HG02571 (cell line): Measurements from ENCODE around the gene PLSCR4.

Experiments
- ATAC-seq: cut with Tn5 transposase; IDR thresholded peaks from one replicate; pipeline ENCODE4 v1.9.1; 2021; ENCODE audit warnings: mild to moderate bottlenecking, moderate library complexity; ENCODE audit not compliant: unreplicated experiment

PLSCR4 gene

GRCh38 chr3:146163584-146163983 is 87.3 kb downstream of the PLSCR4 start:
- no peak for ATAC-seq

GRCh38 chr3:146162561-146162960 is 88.3 kb downstream of the PLSCR4 start:
- no peak for ATAC-seq

GRCh38 chr3:146161663-146162002 is 89.3 kb downstream of the PLSCR4 start:
- ATAC-seq: no peak

GRCh38 chr3:146160964-146161662 is 89.8 kb downstream of the PLSCR4 start, which contains the start of gene PLOD2:
Gene PLOD2, minus strand, starts transcription at chr3:146161184. Its CDS starts 195 bp downstream, at chr3:146160989.
- peak; percentile 52 for ATAC-seq

GRCh38 chr3:146160321-146160963 is 90.5 kb downstream of the PLSCR4 start:
- ATAC-seq: peak; percentile 18

- no peak for ATAC-seq
Observed at GRCh38 chr3:146159616-146160320, 91.1 kb downstream of the PLSCR4 start.

GRCh38 chr3:146159037-146159436 is 91.9 kb downstream of the PLSCR4 start:
- ATAC-seq: no peak

GRCh38 chr3:146157325-146158060 is 93.4 kb downstream of the PLSCR4 start:
- no peak for ATAC-seq

- ATAC-seq: no peak
Observed at GRCh38 chr3:146156666-146157314, 94.1 kb downstream of the PLSCR4 start.

- no peak for ATAC-seq
Observed at GRCh38 chr3:146156095-146156494, 94.8 kb downstream of the PLSCR4 start.

- no peak for ATAC-seq
Observed at GRCh38 chr3:146154995-146155394, 95.9 kb downstream of the PLSCR4 start.

- ATAC-seq: no peak
Observed at GRCh38 chr3:146154316-146154715, 96.6 kb downstream of the PLSCR4 start.

GRCh38 chr3:146153429-146153828 is 97.5 kb downstream of the PLSCR4 start:
- no peak for ATAC-seq

GRCh38 chr3:146152834-146153233 is 98.1 kb downstream of the PLSCR4 start:
- no peak for ATAC-seq

- ATAC-seq: no peak
Observed at GRCh38 chr3:146148468-146148931, 102.4 kb downstream of the PLSCR4 start.

- ATAC-seq: no peak
Observed at GRCh38 chr3:146145642-146146041, 105.3 kb downstream of the PLSCR4 start.

GRCh38 chr3:146142757-146143156 is 108.1 kb downstream of the PLSCR4 start:
- ATAC-seq: no peak
